GM19238 (cell line): ENCODE measurements around the gene BIN2.
"Not testable (repeated sequence)": the region's sequence is repeated elsewhere in the genome, so short reads cannot be mapped to it uniquely, and the experiment has no call there.

Experiments used
- DNase-seq: peaks from one replicate; pipeline ENCODE4 v3.0.0; 2011; ENCODE audit warnings: low spot score; ENCODE audit not compliant: insufficient read length

Gene BIN2

DNA sequence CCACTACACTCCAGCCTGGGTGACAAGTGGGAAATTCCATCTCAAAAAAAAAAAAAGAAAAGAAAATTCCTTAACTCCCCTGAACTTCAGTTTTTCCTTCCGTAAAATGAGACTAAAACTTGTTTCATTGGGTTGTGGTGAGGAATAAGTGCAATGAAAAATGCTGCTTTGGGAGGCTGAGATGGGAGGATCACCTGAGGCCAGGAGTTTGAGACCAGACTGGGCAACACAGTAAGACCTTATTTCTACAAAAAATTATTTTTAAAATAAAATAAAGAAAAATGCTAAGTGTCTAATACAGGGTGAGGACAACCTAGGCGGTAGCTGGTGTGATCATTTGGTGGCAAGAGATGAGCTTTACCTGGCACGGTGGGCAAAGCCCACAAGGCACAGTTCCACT, 60.6 kb downstream of the BIN2 start:
- DNase-seq, result no peak

DNA sequence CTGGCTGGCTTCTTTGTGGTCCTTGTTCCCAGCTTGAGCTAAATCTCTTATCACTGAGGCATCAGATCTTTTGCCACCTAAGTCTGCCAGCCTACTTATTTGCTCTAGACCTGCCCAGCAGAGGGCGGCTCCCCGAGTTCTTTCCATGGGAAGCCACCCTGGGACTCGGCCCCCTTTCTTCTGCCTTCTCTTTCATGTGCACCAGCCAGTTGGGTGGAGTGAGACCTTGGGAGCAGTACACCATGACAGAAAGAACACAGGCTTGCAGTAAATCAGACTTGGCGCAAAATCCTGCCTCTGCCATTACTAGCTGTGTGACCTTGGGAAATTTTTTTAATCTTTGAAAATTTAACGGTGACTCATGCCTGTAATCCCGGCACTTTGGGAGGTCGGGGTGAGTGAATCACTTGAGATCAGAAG, 61.2 kb downstream of the BIN2 start:
- no peak for DNase-seq

GRCh38 chr12:51259600-51259999, 64.4 kb downstream of the BIN2 start:
- DNase-seq, result not testable (repeated sequence)

DNA sequence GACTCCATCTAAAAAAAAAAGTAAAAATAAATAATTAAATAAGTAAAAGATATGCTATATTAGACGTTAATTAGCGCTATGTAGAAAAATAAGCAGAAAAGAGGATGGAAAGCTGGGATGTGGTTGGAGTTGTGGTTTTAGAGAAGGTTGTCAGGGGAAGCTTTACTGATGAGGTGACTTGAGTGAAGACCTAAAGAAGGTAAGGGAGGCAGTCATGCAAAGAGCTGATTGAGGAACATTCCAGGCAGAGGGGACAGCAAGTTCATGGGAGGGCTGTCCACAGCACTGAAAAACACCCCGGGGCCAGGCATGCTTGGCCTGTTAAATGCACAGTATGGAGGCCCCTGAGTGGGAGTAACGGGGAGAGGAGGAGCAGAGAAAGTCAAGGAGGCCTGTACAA, 69.4 kb downstream of the BIN2 start:
- DNase-seq, result no peak

- no peak for DNase-seq
Measured at GRCh38 chr12:51253276-51253675, 70.7 kb downstream of the BIN2 start.

- no peak for DNase-seq
Measured at GRCh38 chr12:51247523-51248206, 76.3 kb downstream of the BIN2 start.

DNA sequence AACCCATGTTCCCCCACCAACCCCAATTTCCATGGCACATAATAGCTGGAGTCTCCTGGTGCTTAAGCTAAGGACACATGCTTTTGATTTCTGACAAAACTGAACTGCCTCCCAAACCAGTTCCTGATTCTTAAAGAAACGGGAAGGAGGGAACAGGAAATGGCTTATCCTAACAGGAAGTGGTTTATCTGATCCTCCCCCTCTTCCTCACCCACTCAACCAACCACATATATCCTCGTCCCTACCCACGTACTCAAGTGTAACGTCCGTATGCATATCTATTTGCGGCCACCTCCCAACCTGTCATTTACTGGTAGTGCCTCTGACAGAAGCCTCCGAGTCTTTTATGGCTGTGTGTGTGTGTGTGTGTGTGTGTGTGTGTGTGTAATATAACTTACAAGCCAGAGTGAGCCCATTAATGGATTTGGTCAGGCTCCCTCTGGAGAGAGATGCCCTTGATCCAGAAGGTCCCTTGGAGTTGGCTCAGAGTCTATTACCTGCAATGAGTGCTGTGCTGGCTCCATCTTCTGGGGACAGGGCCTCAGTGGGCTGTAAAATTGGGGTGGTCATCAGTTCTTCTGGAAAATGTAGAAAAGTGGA, 77.6 kb downstream of the BIN2 start:
- DNase-seq, result no peak

DNA sequence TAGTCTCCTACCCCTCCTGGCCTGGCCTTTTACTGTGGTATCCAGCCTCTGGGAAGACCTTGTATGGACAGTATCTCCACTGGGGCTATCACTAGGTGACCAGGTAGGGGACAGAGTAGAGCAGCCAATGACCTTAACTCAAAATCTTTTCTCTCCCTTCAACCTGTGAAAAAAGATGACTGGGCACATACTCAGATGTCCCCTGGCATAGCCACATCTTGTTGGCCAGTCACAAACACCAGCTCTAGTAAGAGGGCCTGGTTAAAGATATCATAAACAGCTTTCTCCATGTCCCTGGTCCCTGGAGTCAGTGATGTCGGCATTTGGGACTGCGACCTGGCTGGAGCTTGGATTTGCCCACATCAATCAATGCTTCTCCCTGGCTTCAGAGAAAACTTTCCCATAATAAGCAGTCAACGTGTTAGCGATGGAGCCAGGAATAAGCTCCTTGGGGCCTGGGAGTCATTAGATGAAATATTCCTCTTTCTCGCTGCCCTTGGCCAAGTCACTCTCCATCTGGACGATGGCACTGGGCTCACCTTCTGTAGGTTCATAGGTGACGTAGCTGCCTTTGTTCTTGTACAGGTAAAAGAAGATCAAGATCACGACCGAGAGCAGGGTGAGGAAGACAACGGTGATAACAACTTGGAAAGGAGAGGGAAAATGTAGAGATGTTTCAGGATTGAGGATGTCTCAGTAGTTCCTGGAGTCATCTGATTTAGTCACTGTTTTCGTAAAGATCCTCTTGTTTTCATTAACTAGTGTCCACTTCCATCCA, 78.3 kb downstream of the BIN2 start:
- DNase-seq, result no peak

DNA sequence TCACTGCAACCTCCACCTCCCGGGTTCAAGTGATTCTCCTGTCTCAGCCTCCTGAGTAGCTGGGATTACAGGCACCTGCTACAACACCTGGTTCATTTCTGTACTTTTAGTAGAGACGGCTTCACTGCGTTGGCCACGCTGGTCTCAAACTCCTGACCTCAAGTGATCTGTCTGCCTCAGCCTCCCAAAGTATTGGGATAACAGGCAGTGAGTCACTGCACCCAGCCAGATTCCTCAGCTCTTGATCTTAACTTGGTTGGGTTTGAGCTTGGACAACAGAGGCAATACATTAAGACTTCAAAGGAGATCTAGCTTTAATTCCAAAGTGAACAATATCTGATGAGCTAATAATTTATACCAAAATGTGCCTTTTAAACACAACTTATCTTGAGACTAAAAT, 79.7 kb downstream of the BIN2 start:
- DNase-seq, result no peak

GRCh38 chr12:51242876-51243275, 81.1 kb downstream of the BIN2 start:
- DNase-seq, result no peak

DNA sequence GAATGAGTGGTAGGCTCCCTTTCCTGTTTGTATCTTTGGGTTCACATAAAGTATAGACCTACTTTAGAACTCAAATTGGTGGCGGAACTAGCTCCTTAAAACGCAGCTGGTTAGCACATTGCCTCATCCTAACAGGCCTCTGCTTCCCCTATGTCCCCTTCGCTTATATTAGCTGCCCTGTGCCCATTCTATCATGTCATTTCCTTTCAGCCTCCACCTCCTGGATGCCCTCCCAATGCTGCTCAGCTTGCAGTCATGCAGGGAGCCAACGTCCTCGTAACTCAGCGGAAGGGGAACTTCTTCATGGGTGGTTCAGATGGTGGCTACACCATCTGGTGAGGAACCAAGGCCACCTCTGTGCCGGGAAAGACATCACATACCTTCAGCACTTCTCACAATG, 81.9 kb downstream of the BIN2 start:
- DNase-seq, result no peak

DNA sequence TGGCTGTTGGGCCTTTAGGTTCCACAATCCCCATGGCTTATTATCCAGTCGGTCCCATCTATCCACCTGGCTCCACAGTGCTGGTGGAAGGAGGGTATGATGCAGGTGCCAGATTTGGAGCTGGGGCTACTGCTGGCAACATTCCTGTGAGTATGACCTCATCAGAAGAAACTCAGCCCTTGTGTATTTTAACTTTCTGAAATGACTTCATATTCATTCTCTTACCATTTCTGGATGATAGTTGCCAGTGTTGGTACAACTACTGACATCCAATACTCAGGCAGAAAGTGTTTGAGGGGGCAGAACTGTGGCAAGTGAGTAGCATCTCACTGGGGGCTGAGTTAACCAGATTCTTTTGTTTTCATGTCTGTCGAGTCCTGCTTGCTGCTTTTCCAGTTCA, 83.0 kb downstream of the BIN2 start:
- no peak for DNase-seq

- peak; percentile 95 for DNase-seq
Measured at GRCh38 chr12:51238510-51239334, 85.3 kb downstream of the BIN2 start, which contains the start of gene DAZAP2. Gene DAZAP2, plus strand, starts transcription at chr12:51238826. Its CDS starts 82 bp downstream, at chr12:51238908.

- DNase-seq, result peak; percentile 22
Measured at GRCh38 chr12:51238037-51238509, 85.9 kb downstream of the BIN2 start.

GRCh38 chr12:51234530-51234929, 89.4 kb downstream of the BIN2 start:
- DNase-seq, result no peak

DNA sequence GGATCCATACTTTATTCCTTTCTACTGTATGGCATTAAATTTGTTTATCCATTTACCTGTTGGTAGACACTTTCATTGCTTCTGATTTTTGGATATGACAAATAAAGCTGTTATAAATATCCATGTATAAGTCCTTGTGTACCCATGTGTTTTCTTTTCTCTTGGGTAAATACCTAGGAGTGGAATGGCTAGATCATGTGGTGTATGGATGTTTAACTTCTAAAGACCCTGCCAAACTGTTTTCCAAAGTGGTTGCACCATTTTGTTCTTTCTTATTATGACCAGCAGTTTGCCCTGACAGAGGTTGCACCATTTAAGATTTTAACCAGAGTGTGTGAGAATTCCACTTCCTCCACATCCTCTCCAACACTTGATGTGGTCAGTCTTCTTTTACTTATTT, 91.3 kb downstream of the BIN2 start:
- DNase-seq, result no peak
